Measurements from ENCODE around the gene NKAIN2. TPM values are rescaled to one million over a fixed set of nuclear protein-coding genes. Genes with fewer than 3 reads are reported as not detected.

Gene NKAIN2
- total RNA-seq, 3 donors from 2014 or later (not counting 1 experiment from before 2014, with no cell fraction given), result 0.45 TPM; not detected in 2

DNA sequence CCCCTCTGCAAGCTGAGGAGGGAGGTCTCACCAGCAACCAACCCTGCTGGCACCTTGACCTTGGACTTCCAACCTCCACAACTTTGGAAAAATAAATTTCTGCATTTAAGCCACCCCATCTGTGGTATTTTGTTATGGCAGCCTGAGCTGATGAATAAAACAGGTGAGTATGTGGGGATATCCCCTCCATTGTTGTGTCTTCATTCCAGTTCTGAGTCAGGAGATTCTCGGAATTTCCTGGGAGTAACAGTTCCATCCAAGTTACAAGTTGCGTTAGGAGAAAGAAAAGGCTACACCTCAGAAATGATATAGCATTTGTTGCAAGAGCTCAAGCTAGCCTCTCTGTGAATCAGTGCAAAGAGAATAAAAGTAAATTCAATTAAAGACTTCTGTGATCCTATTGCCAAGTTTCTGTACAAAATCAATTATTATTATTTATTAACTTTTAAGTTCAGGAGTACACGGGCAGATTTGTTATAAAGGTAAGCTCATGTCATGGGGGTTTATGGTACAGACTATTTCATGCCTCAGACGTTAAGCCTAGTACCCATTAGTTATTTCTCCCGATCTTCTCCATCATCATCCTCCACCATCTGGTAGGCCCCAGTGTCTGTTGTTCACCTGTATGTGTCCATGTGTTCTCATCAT, 153.0 kb downstream of the NKAIN2 start:
- Histone ChIP-seq H3K4me1 (ENCODE audit: control insufficient read depth, insufficient read depth, low read length) (no peaks in the 10 kb centered on the region), H3K36me3 (ENCODE audit: control insufficient read depth, insufficient read depth, low read length) (no peaks in the 10 kb centered on the region), H3K9me3 (ENCODE audit: control insufficient read depth, insufficient read depth, low read length) (peaks cover 18% of the 10 kb centered on the region), H3K4me3 (ENCODE audit: low read length) (no peak overlapping the region), H3K27ac (ENCODE audit: low read length) (no peak overlapping the region), H3K27me3 (ENCODE audit: control insufficient read depth, insufficient read depth, low read length) (no peaks in the 10 kb centered on the region)
- Mint-ChIP-seq H3K9me3 (peaks cover 8 to 24% of the 10 kb centered on the region in 2 donors), H3K27me3 (ENCODE audit: low read depth in 2 of 2) (no peaks in the 10 kb centered on the region), H3K4me3 (no peak overlapping the region), H3K4me1 (no peaks in the 10 kb centered on the region), H3K36me3 (no peaks in the 10 kb centered on the region), H3K27ac (no peak overlapping the region)
- 89% methylated on average over 4 of the region's 5 CpGs for WGBS (ENCODE audit: insufficient coverage)
- DNase-seq (no peak), ATAC-seq (no peak)
- intact Hi-C loops (cut with micrococcal nuclease), result no loop called here
- TF ChIP-seq, protein P1, sequence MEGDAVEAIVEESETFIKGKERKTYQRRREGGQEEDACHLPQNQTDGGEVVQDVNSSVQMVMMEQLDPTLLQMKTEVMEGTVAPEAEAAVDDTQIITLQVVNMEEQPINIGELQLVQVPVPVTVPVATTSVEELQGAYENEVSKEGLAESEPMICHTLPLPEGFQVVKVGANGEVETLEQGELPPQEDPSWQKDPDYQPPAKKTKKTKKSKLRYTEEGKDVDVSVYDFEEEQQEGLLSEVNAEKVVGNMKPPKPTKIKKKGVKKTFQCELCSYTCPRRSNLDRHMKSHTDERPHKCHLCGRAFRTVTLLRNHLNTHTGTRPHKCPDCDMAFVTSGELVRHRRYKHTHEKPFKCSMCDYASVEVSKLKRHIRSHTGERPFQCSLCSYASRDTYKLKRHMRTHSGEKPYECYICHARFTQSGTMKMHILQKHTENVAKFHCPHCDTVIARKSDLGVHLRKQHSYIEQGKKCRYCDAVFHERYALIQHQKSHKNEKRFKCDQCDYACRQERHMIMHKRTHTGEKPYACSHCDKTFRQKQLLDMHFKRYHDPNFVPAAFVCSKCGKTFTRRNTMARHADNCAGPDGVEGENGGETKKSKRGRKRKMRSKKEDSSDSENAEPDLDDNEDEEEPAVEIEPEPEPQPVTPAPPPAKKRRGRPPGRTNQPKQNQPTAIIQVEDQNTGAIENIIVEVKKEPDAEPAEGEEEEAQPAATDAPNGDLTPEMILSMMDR (IDR thresholded peaks at IDR 0.05), result no peak

- TF ChIP-seq, protein P1 (IDR thresholded peaks at IDR 0.05), result no peak
- H3K4me3 Mint-ChIP-seq, result no peak overlapping the region
- no peak overlapping the region for H3K27ac ChIP-seq (ENCODE audit: low read length)
- H3K4me3 ChIP-seq (ENCODE audit: low read length), result no peak overlapping the region
- H3K36me3 Mint-ChIP-seq, result no peaks in the 10 kb centered on the region
- peaks cover 4% of the 10 kb centered on the region for H3K9me3 ChIP-seq (ENCODE audit: control insufficient read depth, insufficient read depth, low read length)
- H3K36me3 ChIP-seq (ENCODE audit: control insufficient read depth, insufficient read depth, low read length), result no peaks in the 10 kb centered on the region
- peaks cover 5 to 14% of the 10 kb centered on the region in 2 donors for H3K9me3 Mint-ChIP-seq
- H3K4me1 Mint-ChIP-seq, result no peaks in the 10 kb centered on the region
- intact Hi-C loops (cut with micrococcal nuclease), result no loop called here
- ATAC-seq (no peak), DNase-seq (no peak)
- no peaks in the 10 kb centered on the region for H3K27me3 Mint-ChIP-seq (ENCODE audit: low read depth in 2 of 2)
- H3K27me3 ChIP-seq (ENCODE audit: control insufficient read depth, insufficient read depth, low read length), result no peaks in the 10 kb centered on the region
- no peaks in the 10 kb centered on the region for H3K4me1 ChIP-seq (ENCODE audit: control insufficient read depth, insufficient read depth, low read length)
- 72% methylated on average over 11 of the region's 11 CpGs for WGBS (ENCODE audit: insufficient coverage)
- H3K27ac Mint-ChIP-seq, result no peak overlapping the region
Measured at GRCh38 chr6:123962508-123962907, 158.8 kb downstream of the NKAIN2 start.

DNA sequence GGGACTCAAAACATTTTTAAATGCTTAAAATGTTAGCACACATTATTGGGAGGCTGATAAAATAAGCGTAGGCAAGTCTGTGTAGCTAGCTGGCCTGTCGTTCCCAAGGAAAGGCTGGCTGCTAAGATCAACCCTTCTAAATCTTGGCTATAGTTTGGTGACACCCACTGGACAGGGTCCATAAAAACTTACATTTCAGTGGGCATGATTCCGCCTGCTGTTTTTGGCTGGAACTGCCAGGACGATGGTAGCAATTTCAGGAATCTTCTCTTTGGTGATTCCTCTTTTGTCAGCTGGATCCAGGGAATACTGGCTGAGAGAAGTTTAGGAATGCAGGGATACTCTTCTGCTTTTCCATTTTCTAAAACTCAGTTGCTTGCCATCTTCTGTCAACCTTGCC, 162.2 kb downstream of the NKAIN2 start:
- no peaks in the 10 kb centered on the region for H3K4me1 ChIP-seq (ENCODE audit: control insufficient read depth, insufficient read depth, low read length)
- no peak for ATAC-seq
- TF ChIP-seq, protein P1 (IDR thresholded peaks at IDR 0.05), result no peak
- peaks cover 4% of the 10 kb centered on the region for H3K9me3 ChIP-seq (ENCODE audit: control insufficient read depth, insufficient read depth, low read length)
- intact Hi-C loops (cut with micrococcal nuclease), result no loop called here
- WGBS (ENCODE audit: insufficient coverage), result 77% methylated on average over 4 of the region's 4 CpGs
- Mint-ChIP-seq H3K9me3 (peaks cover 0 to 5% of the 10 kb centered on the region in 2 donors), H3K36me3 (no peaks in the 10 kb centered on the region), H3K27me3 (ENCODE audit: low read depth in 2 of 2) (no peaks in the 10 kb centered on the region), H3K27ac (no peak overlapping the region), H3K4me3 (no peak overlapping the region), H3K4me1 (no peaks in the 10 kb centered on the region)
- H3K4me3 ChIP-seq (ENCODE audit: low read length), result no peak overlapping the region
- DNase-seq, result no peak
- no peak overlapping the region for H3K27ac ChIP-seq (ENCODE audit: low read length)
- no peaks in the 10 kb centered on the region for H3K27me3 ChIP-seq (ENCODE audit: control insufficient read depth, insufficient read depth, low read length)
- no peaks in the 10 kb centered on the region for H3K36me3 ChIP-seq (ENCODE audit: control insufficient read depth, insufficient read depth, low read length)

DNA sequence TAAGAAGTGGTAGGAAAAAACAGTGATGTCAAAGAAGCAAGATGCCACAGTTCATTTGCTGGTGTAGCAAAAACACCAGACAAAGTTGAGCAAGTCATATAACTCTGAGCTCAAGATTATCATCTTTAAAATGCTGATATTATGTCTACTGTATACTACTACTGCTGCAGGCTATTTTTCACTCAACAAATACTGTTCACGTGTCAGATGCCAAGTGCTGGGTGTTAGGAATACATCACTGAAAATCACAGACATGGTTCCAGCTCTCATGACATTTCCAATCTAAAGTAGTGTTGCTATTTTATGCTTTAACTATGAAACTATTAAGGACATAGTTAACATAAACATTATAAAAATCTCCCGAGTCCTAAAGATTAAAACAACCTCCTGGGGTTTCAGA, 163.0 kb downstream of the NKAIN2 start:
- no peaks in the 10 kb centered on the region for H3K36me3 Mint-ChIP-seq
- DNase-seq, result no peak
- no peak for ATAC-seq
- no peak overlapping the region for H3K4me3 Mint-ChIP-seq
- peaks cover 0 to 5% of the 10 kb centered on the region in 2 donors for H3K9me3 Mint-ChIP-seq
- Histone ChIP-seq H3K27ac (ENCODE audit: low read length) (no peak overlapping the region), H3K4me1 (ENCODE audit: control insufficient read depth, insufficient read depth, low read length) (no peaks in the 10 kb centered on the region), H3K9me3 (ENCODE audit: control insufficient read depth, insufficient read depth, low read length) (peaks cover 4% of the 10 kb centered on the region), H3K4me3 (ENCODE audit: low read length) (no peak overlapping the region), H3K27me3 (ENCODE audit: control insufficient read depth, insufficient read depth, low read length) (no peaks in the 10 kb centered on the region), H3K36me3 (ENCODE audit: control insufficient read depth, insufficient read depth, low read length) (no peaks in the 10 kb centered on the region)
- no CpG with 5 or more reads among the region's 2 CpGs for WGBS (ENCODE audit: insufficient coverage)
- H3K4me1 Mint-ChIP-seq, result no peaks in the 10 kb centered on the region
- intact Hi-C loops (cut with micrococcal nuclease), result no loop called here
- no peak overlapping the region for H3K27ac Mint-ChIP-seq
- no peaks in the 10 kb centered on the region for H3K27me3 Mint-ChIP-seq (ENCODE audit: low read depth in 2 of 2)
- TF ChIP-seq, protein P1 (IDR thresholded peaks at IDR 0.05), result no peak
